GM23248 (cell line): ENCODE measurements around the gene MYH6. TPM values are rescaled to one million over a fixed set of nuclear protein-coding genes. Genes with fewer than 3 reads are reported as not detected.
"Not testable (repeated sequence)": the region's sequence is repeated elsewhere in the genome, so short reads cannot be mapped to it uniquely, and the experiment has no call there.

Experiments used
- DNase-seq: peaks from one replicate; pipeline ENCODE4 v3.0.0-alpha.2; 2015
- H2AFZ ChIP-seq: fragments of 200-600 bp; sonication (generic); 2 replicates; pipeline ENCODE4 v1.6.1; 2016; ENCODE audit warnings: antibody characterized with exemption
- H3F3A ChIP-seq: fragments of 200-600 bp; sonication (generic); 2 replicates; pipeline ENCODE4 v1.6.1; 2016; ENCODE audit warnings: mild to moderate bottlenecking, antibody characterized with exemption, mixed run types; ENCODE audit not compliant: insufficient read depth
- H3K27ac ChIP-seq: fragments of 200-600 bp; sonication (generic); 2 replicates; pipeline ENCODE4 v1.5.1; 2016; ENCODE audit warnings: mild to moderate bottlenecking
- H3K27me3 ChIP-seq: fragments of 200-600 bp; sonication (generic); replicated peaks from 2 replicates; pipeline ENCODE4 v1.6.1; 2016; ENCODE audit warnings: mild to moderate bottlenecking; ENCODE audit not compliant: insufficient read depth
- H3K36me3 ChIP-seq: fragments of 200-600 bp; sonication (generic); 2 replicates; pipeline ENCODE4 v1.6.1; 2016; ENCODE audit warnings: low read depth, mild to moderate bottlenecking
- H3K4me1 ChIP-seq: fragments of 200-600 bp; sonication (generic); 2 replicates; pipeline ENCODE4 v1.6.1; 2016; ENCODE audit warnings: mild to moderate bottlenecking; ENCODE audit not compliant: insufficient read depth
- H3K4me2 ChIP-seq: fragments of 200-600 bp; sonication (generic); one replicate; pipeline ENCODE4 v1.6.1; 2016; ENCODE audit warnings: mild to moderate bottlenecking; ENCODE audit not compliant: unreplicated experiment
- H3K4me3 ChIP-seq: fragments of 200-600 bp; sonication (generic); 2 replicates; pipeline ENCODE4 v1.5.1; 2016; ENCODE audit warnings: mild to moderate bottlenecking
- H3K79me2 ChIP-seq: fragments of 200-600 bp; sonication (generic); 2 replicates; pipeline ENCODE4 v1.6.1; 2016; ENCODE audit warnings: mild to moderate bottlenecking; ENCODE audit not compliant: insufficient read depth
- H3K9ac ChIP-seq: fragments of 200-600 bp; sonication (generic); 2 replicates; pipeline ENCODE4 v1.6.1; 2016; ENCODE audit warnings: mild to moderate bottlenecking
- H3K9me2 ChIP-seq: fragments of 200-600 bp; sonication (generic); 2 replicates; pipeline ENCODE4 v1.6.1; 2016; ENCODE audit warnings: mixed run types, mild to moderate bottlenecking, moderate library complexity; ENCODE audit not compliant: insufficient read depth
- H3K9me3 ChIP-seq: fragments of 200-600 bp; sonication (generic); one replicate; pipeline ENCODE4 v1.6.1; 2017; ENCODE audit warnings: low read depth
- H4K20me1 ChIP-seq: fragments of 200-600 bp; sonication (generic); 2 replicates; pipeline ENCODE4 v1.6.0; 2016; ENCODE audit not compliant: insufficient read depth
- EZH2 ChIP-seq: fragments of 200-600 bp; sonication (generic); IDR thresholded peaks from 2 replicates; pipeline ENCODE4 v1.6.1; 2018; ENCODE audit warnings: antibody characterized with exemption, mild to moderate bottlenecking; ENCODE audit not compliant: insufficient read depth, poor library complexity, severe bottlenecking
- EZH2phosphoT487 ChIP-seq: fragments of 200-600 bp; sonication (generic); IDR thresholded peaks from 2 replicates; pipeline ENCODE4 v1.6.1; 2018; ENCODE audit warnings: antibody characterized with exemption, moderate library complexity, mild to moderate bottlenecking, low read depth; ENCODE audit not compliant: insufficient read depth
- WGBS, 2 experiments: methylation state at CpG; one replicate each; pipeline ENCODE4 v1.1.6; 2015 to 2017; ENCODE audit warnings: low lambda C conversion rate in 2 of 2, low coverage in 1 of 2; ENCODE audit errors: missing lambda C conversion rate in 2 of 2; 5-methylcytosine and 5-hydroxymethylcytosine counted together
- in situ Hi-C: fragments of 300-500 bp; cut with MboI; formaldehyde crosslinking; loops from 2 replicates; pipeline ENCODE4 v1.15.0; 2020
- polyA plus RNA-seq: library from polyadenylated mRNA; unstranded; fragments of >200 nt; fragmentation: Nextera tagmentation; extraction: Ambion mirVana; gene quantifications from 2 replicates; pipeline ENCODE4 v1.2.1, GENCODE V29; 2016
- total RNA-seq: library from RNA; depleted of rRNA; stranded (reverse); fragments of >200 nt; shearing (Covaris generic); gene quantifications from 2 replicates; pipeline ENCODE4 v1.2.3, GENCODE V29; 2014

The MYH6 gene
- total and polyA plus RNA-seq, 2 experiments from 2014 or later: not detected

DNA sequence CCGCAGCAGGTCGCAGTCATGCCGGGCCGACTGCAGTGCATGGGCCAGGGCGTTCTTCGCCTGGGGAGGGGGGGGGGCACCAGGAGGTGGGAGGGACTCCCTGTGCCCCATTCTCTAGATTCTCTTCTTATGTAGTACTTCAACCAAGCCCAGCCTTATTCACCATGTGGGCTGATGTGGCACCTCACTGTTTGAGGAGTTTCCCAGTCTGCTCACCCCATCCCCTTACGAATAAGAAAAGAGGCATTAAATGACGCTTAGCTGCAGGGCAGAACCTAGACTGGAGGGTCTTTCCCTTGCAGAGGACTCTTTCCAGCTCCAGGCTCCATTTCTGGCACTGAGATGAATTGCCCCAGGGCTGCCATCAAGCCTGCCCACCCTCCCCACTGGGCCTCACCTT, 19.1 kb downstream of the MYH6 start:
- Histone ChIP-seq H2AFZ (no peak overlapping the region), H4K20me1 (no peaks in the 10 kb centered on the region), H3K79me2 (no peaks in the 10 kb centered on the region), H3K4me3 (no peak overlapping the region), H3K9me2 (no peaks in the 10 kb centered on the region), H3K36me3 (no peaks in the 10 kb centered on the region), H3K4me2 (no peak overlapping the region), H3K9me3 (no peaks in the 10 kb centered on the region), H3K4me1 (no peaks in the 10 kb centered on the region), H3F3A (no peaks in the 10 kb centered on the region), H3K27me3 (peaks cover 37% of the 10 kb centered on the region), H3K9ac (no peak overlapping the region), H3K27ac (no peak overlapping the region)
- in situ Hi-C loops: no loop called here
- no peak for DNase-seq
- TF ChIP-seq EZH2: no peak
- no peak for TF ChIP-seq EZH2phosphoT487
- 58 to 81% methylated on average over 2 to 8 of the region's 8 CpGs for WGBS, 2 experiments

DNA sequence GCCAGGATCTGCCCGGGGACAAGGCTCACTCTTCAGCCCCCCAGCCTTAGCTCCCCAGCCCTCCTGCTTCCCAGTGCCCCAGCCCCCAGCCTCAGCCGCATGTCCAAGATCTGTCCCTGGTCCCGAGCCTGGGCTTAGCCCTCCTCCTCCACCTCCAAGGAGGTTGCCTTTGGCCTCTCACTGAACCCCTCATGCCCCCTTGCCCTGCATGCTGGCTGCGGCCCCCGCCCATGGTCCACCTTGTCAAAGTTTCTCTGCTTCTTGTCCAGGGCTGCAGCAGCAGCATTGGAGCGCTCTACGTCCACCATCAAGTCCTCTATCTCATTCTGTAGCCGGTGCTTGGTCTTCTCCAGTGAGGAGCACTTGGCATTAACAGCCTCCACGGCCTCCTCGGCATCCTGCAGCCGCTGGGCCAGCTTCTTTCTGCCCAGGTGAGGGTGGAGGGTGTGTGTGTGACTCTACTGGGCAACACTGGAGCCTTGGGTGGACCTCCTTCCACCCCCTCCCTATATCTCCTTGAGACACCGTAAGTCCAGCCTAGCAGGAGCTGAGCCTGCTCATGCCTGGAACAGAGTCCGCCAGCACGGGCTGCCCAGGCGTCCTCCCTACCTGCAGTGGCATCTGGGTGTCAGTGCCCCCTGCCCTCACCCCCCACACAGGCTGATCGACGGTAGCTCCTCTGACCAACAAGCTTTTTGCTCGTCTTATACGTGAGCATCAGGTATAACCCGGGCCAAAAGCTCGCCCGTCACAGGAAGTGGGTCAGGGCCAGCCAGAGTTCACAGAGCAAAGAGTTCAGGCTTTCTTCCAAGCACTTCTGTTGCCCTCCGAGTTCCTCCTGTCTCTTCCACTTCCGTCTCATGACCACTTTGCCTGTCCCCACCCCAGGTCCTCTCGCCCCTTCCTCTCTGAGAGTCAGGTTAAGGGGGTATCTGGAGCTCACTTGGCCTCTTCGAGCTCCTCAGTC, 19.9 kb downstream of the MYH6 start:
- 63 to 69% methylated on average over 21 to 26 of the region's 26 CpGs for WGBS, 2 experiments
- H3K27ac ChIP-seq: no peak overlapping the region
- no peaks in the 10 kb centered on the region for H4K20me1 ChIP-seq
- H3K4me3 ChIP-seq: no peak overlapping the region
- no peaks in the 10 kb centered on the region for H3K36me3 ChIP-seq
- H3K9me2 ChIP-seq: no peaks in the 10 kb centered on the region
- H3K27me3 ChIP-seq: peaks cover 31% of the 10 kb centered on the region
- H3K4me1 ChIP-seq: no peaks in the 10 kb centered on the region
- in situ Hi-C loops: no loop called here
- no peaks in the 10 kb centered on the region for H3K9me3 ChIP-seq
- DNase-seq: no peak
- no peaks in the 10 kb centered on the region for H3F3A ChIP-seq
- TF ChIP-seq EZH2: no peak
- no peak for TF ChIP-seq EZH2phosphoT487
- H3K4me2 ChIP-seq: no peak overlapping the region
- H3K79me2 ChIP-seq: no peaks in the 10 kb centered on the region
- no peak overlapping the region for H3K9ac ChIP-seq
- H2AFZ ChIP-seq: no peak overlapping the region

DNA sequence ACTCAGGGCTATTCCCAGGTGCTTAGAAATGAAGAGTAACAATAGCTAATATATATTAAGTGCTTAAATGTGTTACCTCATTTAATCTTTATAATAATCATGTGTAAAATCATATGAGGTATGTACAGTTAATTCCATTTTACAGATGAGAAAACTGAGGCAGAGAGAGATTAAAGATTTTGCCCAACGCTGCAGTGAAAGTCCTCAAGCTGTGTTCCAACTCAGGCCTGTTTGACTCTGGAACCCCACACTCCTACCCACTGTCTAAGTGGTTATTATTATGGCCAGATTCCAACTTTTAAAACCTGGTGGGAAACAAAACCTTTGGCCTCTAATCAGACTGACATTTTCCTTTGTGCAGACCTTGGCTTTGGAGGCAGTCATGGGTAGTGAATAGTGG, 21.1 kb downstream of the MYH6 start:
- no peak overlapping the region for H3K4me2 ChIP-seq
- no peaks in the 10 kb centered on the region for H3K9me3 ChIP-seq
- H2AFZ ChIP-seq: no peak overlapping the region
- no peaks in the 10 kb centered on the region for H3K36me3 ChIP-seq
- H3F3A ChIP-seq: no peaks in the 10 kb centered on the region
- TF ChIP-seq EZH2phosphoT487: no peak
- TF ChIP-seq EZH2: no peak
- 62 to 71% methylated on average over 1 of the region's 1 CpG for WGBS, 2 experiments
- no peak for DNase-seq
- H3K9me2 ChIP-seq: no peaks in the 10 kb centered on the region
- no peak overlapping the region for H3K4me3 ChIP-seq
- no peaks in the 10 kb centered on the region for H4K20me1 ChIP-seq
- in situ Hi-C loops: no loop called here
- H3K9ac ChIP-seq: no peak overlapping the region
- H3K27ac ChIP-seq: no peak overlapping the region
- no peaks in the 10 kb centered on the region for H3K79me2 ChIP-seq
- peaks cover 27% of the 10 kb centered on the region for H3K27me3 ChIP-seq
- no peaks in the 10 kb centered on the region for H3K4me1 ChIP-seq

DNA sequence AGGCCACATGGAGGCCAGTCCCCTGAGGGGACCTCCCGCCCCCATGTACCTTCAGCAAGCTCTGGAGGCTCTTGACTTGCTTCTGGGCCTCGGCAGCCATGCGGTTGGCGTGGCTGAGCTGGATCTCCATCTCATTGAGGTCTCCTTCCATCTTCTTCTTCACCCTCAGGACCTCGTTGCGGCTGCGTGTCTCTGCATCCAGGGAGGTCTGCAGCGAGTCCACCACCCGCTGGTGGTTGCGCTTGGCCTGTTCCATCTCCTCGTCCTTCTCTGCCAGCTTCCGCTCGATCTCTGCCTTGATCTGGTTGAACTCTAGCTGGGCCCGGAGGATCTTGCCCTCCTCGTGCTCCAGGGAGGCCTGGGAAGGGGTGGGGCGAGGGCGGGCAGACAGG, 21.8 kb downstream of the MYH6 start:
- H3K4me2 ChIP-seq, H3K9me3 ChIP-seq, H3K79me2 ChIP-seq, H3K9ac ChIP-seq, H3K4me3 ChIP-seq, in situ Hi-C loops, H3K9me2 ChIP-seq, H4K20me1 ChIP-seq, H3K4me1 ChIP-seq, H3K36me3 ChIP-seq, H2AFZ ChIP-seq, DNase-seq, H3F3A ChIP-seq, H3K27ac ChIP-seq: not testable (repeated sequence)
- peaks cover 26% of the 10 kb centered on the region for H3K27me3 ChIP-seq
- 59 to 73% methylated on average over 14 to 17 of the region's 17 CpGs for whole genome bisulfite sequencing, 2 experiments
